GM23338 (cell line): ENCODE results near the gene TBC1D14. TPM values are rescaled to one million over a fixed set of nuclear protein-coding genes. Genes with fewer than 3 reads are reported as not detected.

Experiments
- ATAC-seq: fragments of 200-7000 bp; cut with Tn5 transposase; 3 replicates; pipeline ENCODE4 v1.9.1; 2020
- DNase-seq: peaks from one replicate; pipeline ENCODE4 v3.0.0-alpha.2; 2015; ENCODE audit warnings: low spot score
- H2AFZ ChIP-seq: fragments of 200-600 bp; sonication (generic); 2 replicates; pipeline ENCODE4 v1.8.0; 2016; ENCODE audit warnings: antibody characterized with exemption, mild to moderate bottlenecking, moderate library complexity
- H3F3A ChIP-seq: fragments of 200-600 bp; sonication (generic); replicated peaks from 2 replicates; pipeline ENCODE4 v1.8.0; 2017; ENCODE audit warnings: antibody characterized with exemption, mixed run types, low read depth
- H3K27ac ChIP-seq: fragments of 200-600 bp; sonication (generic); 2 replicates; pipeline ENCODE4 v1.6.1; 2016; ENCODE audit warnings: low read depth
- H3K27me3 ChIP-seq: fragments of 200-600 bp; sonication (generic); 2 replicates; pipeline ENCODE4 v1.8.0; 2016; ENCODE audit warnings: mild to moderate bottlenecking, mixed run types, moderate library complexity; ENCODE audit not compliant: insufficient read depth
- H3K36me3 ChIP-seq: fragments of 200-600 bp; sonication (generic); 2 replicates; pipeline ENCODE4 v1.8.0; 2016; ENCODE audit warnings: mild to moderate bottlenecking; ENCODE audit not compliant: insufficient read depth
- H3K4me1 ChIP-seq: fragments of 200-600 bp; sonication (generic); 2 replicates; pipeline ENCODE4 v1.8.0; 2016; ENCODE audit warnings: mild to moderate bottlenecking, moderate library complexity; ENCODE audit not compliant: insufficient read depth
- H3K4me2 ChIP-seq: fragments of 200-600 bp; sonication (generic); 2 replicates; pipeline ENCODE4 v1.7.1; 2017; ENCODE audit warnings: mixed run types
- H3K4me3 ChIP-seq: fragments of 200-600 bp; sonication (generic); 2 replicates; pipeline ENCODE4 v1.6.1; 2016; ENCODE audit warnings: mixed run types
- H3K79me2 ChIP-seq: fragments of 200-600 bp; sonication (generic); replicated peaks from 2 replicates; pipeline ENCODE4 v1.8.0; 2017; ENCODE audit warnings: mild to moderate bottlenecking; ENCODE audit not compliant: insufficient read depth
- H3K9me2 ChIP-seq: fragments of 200-600 bp; sonication (generic); 2 replicates; pipeline ENCODE4 v1.8.0; 2017; ENCODE audit not compliant: insufficient read depth
- H4K20me1 ChIP-seq: fragments of 200-600 bp; sonication (generic); replicated peaks from 2 replicates; pipeline ENCODE4 v1.8.0; 2017; ENCODE audit warnings: mild to moderate bottlenecking; ENCODE audit not compliant: insufficient read depth
- H3K27ac Mint-ChIP-seq: 2 replicates; pipeline ENCODE4 v1.8.0; 2020; ENCODE audit warnings: inconsistent platforms, mild to moderate bottlenecking, moderate library complexity, mixed read lengths
- H3K27me3 Mint-ChIP-seq: 3 replicates; pipeline ENCODE4 v1.8.0; 2022; ENCODE audit warnings: low read depth, mild to moderate bottlenecking, moderate library complexity, mixed read lengths, inconsistent platforms; ENCODE audit not compliant: insufficient read depth, poor library complexity
- H3K36me3 Mint-ChIP-seq: 3 replicates; pipeline ENCODE4 v1.8.0; 2021; ENCODE audit warnings: low read depth, mild to moderate bottlenecking, inconsistent platforms, moderate library complexity, mixed read lengths
- H3K4me1 Mint-ChIP-seq: 3 replicates; pipeline ENCODE4 v1.8.0; 2020; ENCODE audit warnings: mild to moderate bottlenecking, inconsistent platforms, mixed read lengths
- H3K4me3 Mint-ChIP-seq: 3 replicates; pipeline ENCODE4 v1.8.0; 2021; ENCODE audit warnings: moderate library complexity, mild to moderate bottlenecking, inconsistent platforms, mixed read lengths
- H3K9me3 Mint-ChIP-seq: 3 replicates; pipeline ENCODE4 v1.8.0; 2020; ENCODE audit warnings: moderate library complexity, mild to moderate bottlenecking, inconsistent platforms, mixed read lengths
- CREB1 ChIP-seq: fragments of 250-450 bp; sonication (Bioruptor Pico); IDR thresholded peaks from 2 replicates; pipeline ENCODE4 v1.5.0; 2020; ENCODE audit warnings: low read depth, mild to moderate bottlenecking, moderate library complexity
- CTCF ChIP-seq, 2 experiments: fragments of 200-600 bp in 1 of 2; sonication (generic) in 1 of 2; conservative IDR thresholded peaks; 2 replicates each; pipeline versions ENCODE4 v1.5.1 to v1.6.1; 2016 to 2017; ENCODE audit warnings: antibody characterized with exemption in 2 of 2, low read depth in 2 of 2, mild to moderate bottlenecking in 2 of 2, moderate library complexity in 1 of 2
- ETS1 ChIP-seq: IDR thresholded peaks from 2 replicates; pipeline ENCODE4 v1.6.1; 2016; ENCODE audit warnings: antibody characterized with exemption
- EZH2 ChIP-seq: fragments of 200-600 bp; sonication (generic); IDR thresholded peaks from one replicate; pipeline ENCODE4 v1.8.0; 2017; ENCODE audit warnings: antibody characterized with exemption, mild to moderate bottlenecking, low read depth; ENCODE audit not compliant: unreplicated experiment
- EZH2phosphoT487 ChIP-seq: fragments of 200-600 bp; sonication (generic); IDR thresholded peaks from one replicate; pipeline ENCODE4 v1.8.1; 2018; ENCODE audit warnings: antibody characterized with exemption; ENCODE audit not compliant: unreplicated experiment
- JUNB ChIP-seq: IDR thresholded peaks from one replicate; pipeline ENCODE4 v1.6.1; 2016; ENCODE audit warnings: antibody characterized with exemption; ENCODE audit not compliant: unreplicated experiment
- NANOG ChIP-seq: IDR thresholded peaks from 2 replicates; pipeline ENCODE4 v1.6.1; 2016; ENCODE audit warnings: antibody characterized with exemption, borderline replicate concordance
- POLR2AphosphoS5 ChIP-seq: IDR thresholded peaks from 2 replicates; pipeline ENCODE4 v1.6.1; 2016; ENCODE audit warnings: antibody characterized with exemption, low read depth
- REST ChIP-seq: IDR thresholded peaks from one replicate; pipeline ENCODE4 v1.6.1; 2018; ENCODE audit warnings: antibody characterized with exemption; ENCODE audit not compliant: unreplicated experiment
- STAT1 ChIP-seq: IDR thresholded peaks from one replicate; pipeline ENCODE4 v1.6.1; 2016; ENCODE audit warnings: antibody characterized with exemption; ENCODE audit not compliant: unreplicated experiment
- ZNF114 ChIP-seq: fragments of 250-450 bp; sonication (Bioruptor Pico); IDR thresholded peaks from 2 replicates; pipeline ENCODE4 v1.5.0; 2020; ENCODE audit warnings: mild to moderate bottlenecking, moderate library complexity
- ZNF331 ChIP-seq: fragments of 250-450 bp; sonication (Bioruptor Pico); IDR thresholded peaks from 2 replicates; pipeline ENCODE4 v1.5.0; 2020; ENCODE audit warnings: low read depth, mild to moderate bottlenecking, moderate library complexity
- ZNF462 ChIP-seq: fragments of 250-450 bp; sonication (Bioruptor Pico); IDR thresholded peaks from 2 replicates; pipeline ENCODE4 v1.5.0; 2020; ENCODE audit warnings: mild to moderate bottlenecking, moderate library complexity
- polyA plus RNA-seq: library from polyadenylated mRNA; unstranded; fragments of >200 nt; fragmentation: Nextera tagmentation; extraction: Ambion mirVana; gene quantifications from 2 replicates; pipeline ENCODE4 v1.2.1, GENCODE V29; 2016
- total RNA-seq: library from RNA; depleted of rRNA; stranded (reverse); fragments of >200 nt; shearing (Covaris generic); gene quantifications from 2 replicates; pipeline ENCODE4 v1.2.3, GENCODE V29; 2014

TBC1D14 gene
- total and polyA plus RNA-seq, 2 experiments from 2014 or later, result 18.2 to 59.7 TPM

GRCh38 chr4:6896035-6896434 is 13.6 kb upstream of the TBC1D14 start:
- Histone ChIP-seq H2AFZ (no peak overlapping the region), H3K79me2 (no peaks in the 10 kb centered on the region), H3K4me3 (no peak overlapping the region), H3K36me3 (no peaks in the 10 kb centered on the region), H3K4me1 (no peaks in the 10 kb centered on the region), H3K4me2 (no peak overlapping the region), H4K20me1 (no peaks in the 10 kb centered on the region), H3K27me3 (no peaks in the 10 kb centered on the region), H3F3A (no peaks in the 10 kb centered on the region), H3K27ac (no peak overlapping the region), H3K9me2 (no peaks in the 10 kb centered on the region)
- H3K9me3 Mint-ChIP-seq, result no peaks in the 10 kb centered on the region; the same call in 1 of the 3 replicates
- H3K27ac Mint-ChIP-seq, result no peak overlapping the region
- no peaks in the 10 kb centered on the region; the same call in 1 of the 3 replicates for H3K4me1 Mint-ChIP-seq
- H3K27me3 Mint-ChIP-seq, result no peaks in the 10 kb centered on the region
- H3K36me3 Mint-ChIP-seq, result no peaks in the 10 kb centered on the region
- ATAC-seq, result no peak
- H3K4me3 Mint-ChIP-seq, result no peak overlapping the region
- TF ChIP-seq ZNF114 (no peak), CTCF (conservative IDR thresholded peaks at IDR 0.05; ENCODE audit: low read depth in 2 of 2) (no peak), ZNF462 (no peak), EZH2 (no peak), REST (no peak), NANOG (no peak), CREB1 (no peak), JUNB (no peak), POLR2AphosphoS5 (no peak), EZH2phosphoT487 (no peak), STAT1 (no peak), ZNF331 (CRISPR knock-in tag) (no peak), ETS1 (no peak)
- DNase-seq, result no peak
